CD14-positive monocyte (primary cell): ENCODE measurements around the gene WFDC11. TPM values are rescaled to one million over a fixed set of nuclear protein-coding genes. Genes with fewer than 3 reads are reported as not detected.
"Not testable (repeated sequence)": the region's sequence is repeated elsewhere in the genome, so short reads cannot be mapped to it uniquely, and the experiment has no call there.

Source experiments
- DNase-seq, 3 donors: peaks; one replicate each; pipeline ENCODE4 v3.0.0-alpha.2; 2011 to 2022
- H2AFZ ChIP-seq: 2 replicates; pipeline ENCODE4 v1.6.0; 2012; ENCODE audit warnings: mild to moderate bottlenecking, low read depth, low read length, inconsistent platforms; ENCODE audit not compliant: insufficient read depth, poor library complexity, severe bottlenecking
- H3K27ac ChIP-seq, 2 donors: 1 replicate in 1 of 2; 2 replicates in 1 of 2; pipeline ENCODE4 v1.5.1; 2012 to 2013; ENCODE audit warnings: low read length in 2 of 2, control low read depth in 1 of 2, inconsistent platforms in 1 of 2, low read depth in 1 of 2, mild to moderate bottlenecking in 1 of 2
- H3K27me3 ChIP-seq, 2 donors: one replicate each; pipeline versions ENCODE4 v1.6.0 to v1.6.1; 2011 to 2013; ENCODE audit warnings: low read length in 2 of 2; ENCODE audit not compliant: control insufficient read depth in 2 of 2, insufficient read depth in 2 of 2
- H3K36me3 ChIP-seq, 2 donors: replicated peaks in 1 of 2; 1 replicate in 1 of 2; 2 replicates in 1 of 2; pipeline versions ENCODE4 v1.5.1 to v1.6.1; 2012 to 2013; ENCODE audit warnings: low read length in 2 of 2, control low read depth in 1 of 2, inconsistent platforms in 1 of 2, mild to moderate bottlenecking in 1 of 2; ENCODE audit not compliant: insufficient read depth in 2 of 2, control insufficient read depth in 1 of 2
- H3K4me1 ChIP-seq, 2 donors: 1 replicate in 1 of 2; 2 replicates in 1 of 2; pipeline versions ENCODE4 v1.5.1 to v1.6.1; 2012 to 2013; ENCODE audit warnings: low read length in 2 of 2, control low read depth in 1 of 2, inconsistent platforms in 1 of 2, mild to moderate bottlenecking in 1 of 2, moderate library complexity in 1 of 2; ENCODE audit not compliant: insufficient read depth in 2 of 2, control insufficient read depth in 1 of 2
- H3K4me2 ChIP-seq: replicated peaks from 2 replicates; pipeline ENCODE3; 2012; ENCODE audit warnings: low read length, moderate library complexity, mild to moderate bottlenecking; ENCODE audit not compliant: poor library complexity, severe bottlenecking; ENCODE audit errors: extremely low read depth
- H3K4me3 ChIP-seq, 3 experiments: fragments of 200-600 bp in 1 of 3; sonication (generic) in 1 of 3; replicated peaks in 1 of 3; 1 replicate in 2 of 3; 2 replicates in 1 of 3; pipeline ENCODE4 v1.5.1; 2011 to 2013; ENCODE audit warnings: low read length in 3 of 3, mild to moderate bottlenecking in 3 of 3, control low read depth in 2 of 3, low read depth in 2 of 3, inconsistent platforms in 1 of 3, moderate library complexity in 1 of 3
- H3K79me2 ChIP-seq: 2 replicates; pipeline ENCODE4 v1.6.0; 2012; ENCODE audit warnings: mild to moderate bottlenecking, control low read depth, inconsistent platforms, low read length, moderate library complexity; ENCODE audit not compliant: insufficient read depth
- H3K9ac ChIP-seq: 2 replicates; pipeline ENCODE4 v1.6.0; 2017; ENCODE audit warnings: low read length, mild to moderate bottlenecking; ENCODE audit not compliant: insufficient read depth, poor library complexity, severe bottlenecking
- H3K9me3 ChIP-seq, 2 donors: replicated peaks in 1 of 2; 1 replicate in 1 of 2; 2 replicates in 1 of 2; pipeline versions ENCODE4 v1.5.1 to v1.6.1; 2012 to 2013; ENCODE audit warnings: low read length in 2 of 2, control low read depth in 1 of 2; ENCODE audit not compliant: control insufficient read depth in 1 of 2, insufficient read depth in 1 of 2
- H4K20me1 ChIP-seq: 2 replicates; pipeline ENCODE4 v1.6.0; 2012; ENCODE audit warnings: mild to moderate bottlenecking, low read length, control low read depth, moderate library complexity; ENCODE audit not compliant: insufficient read depth
- H3K27ac Mint-ChIP-seq, 7 donors: one replicate each; pipeline ENCODE4 v1.8.0; 2020; ENCODE audit warnings: mild to moderate bottlenecking in 7 of 7, mixed read lengths in 7 of 7, moderate library complexity in 6 of 7, inconsistent platforms in 2 of 7
- H3K27me3 Mint-ChIP-seq, 3 donors: one replicate each; pipeline ENCODE4 v1.8.0; 2021 to 2022; ENCODE audit warnings: low read depth in 3 of 3, mild to moderate bottlenecking in 3 of 3, mixed read lengths in 3 of 3, moderate library complexity in 3 of 3, inconsistent platforms in 1 of 3
- H3K36me3 Mint-ChIP-seq, 2 donors: one replicate each; pipeline ENCODE4 v1.8.0; 2020; ENCODE audit warnings: mixed read lengths in 2 of 2, inconsistent platforms in 1 of 2, mild to moderate bottlenecking in 1 of 2
- H3K4me1 Mint-ChIP-seq: one replicate; pipeline ENCODE4 v1.8.0; 2020; ENCODE audit warnings: mild to moderate bottlenecking, mixed read lengths
- H3K4me3 Mint-ChIP-seq, 2 donors: one replicate each; pipeline ENCODE4 v1.8.0; 2020; ENCODE audit warnings: mild to moderate bottlenecking in 2 of 2, mixed read lengths in 2 of 2, moderate library complexity in 1 of 2
- H3K9me3 Mint-ChIP-seq, 7 donors: one replicate each; pipeline ENCODE4 v1.8.0; 2020 to 2022; ENCODE audit warnings: mixed read lengths in 7 of 7, mild to moderate bottlenecking in 6 of 7, moderate library complexity in 6 of 7, inconsistent platforms in 2 of 7
- WGBS: methylation state at CpG from one replicate; pipeline ENCODE4 v1.1.5; 2013; ENCODE audit warnings: missing lambda C conversion rate; ENCODE audit not compliant: insufficient coverage; 5-methylcytosine and 5-hydroxymethylcytosine counted together
- intact Hi-C, 2 donors: fragments of 100-400 bp; cut with micrococcal nuclease; formaldehyde crosslinking; loops; one replicate each; pipeline versions ENCODE4 v1.15.0 to v1.15.1; 2023
- polyA plus RNA-seq, 3 donors: library from polyadenylated mRNA; depleted of rRNA in 1 of 3; unstranded in 2 of 3; stranded (reverse) in 1 of 3; fragments of 300-500 nt in 2 of 3; fragments of >200 nt in 1 of 3; fragmentation: Illumina TruSeq in 2 of 3; gene quantifications; 1 replicate in 2 of 3; 2 replicates in 1 of 3; pipeline ENCODE4 v1.2.3, GENCODE V29; 2012 to 2021
- TF ChIP-seq, protein P1 (sequence below): fragments of 200-600 bp; IDR thresholded peaks from one replicate; pipeline ENCODE4 v1.8.0; 2022; ENCODE audit warnings: antibody characterized with exemption, mild to moderate bottlenecking

WFDC11 gene
- polyA plus RNA-seq, 3 donors, result not detected

DNA sequence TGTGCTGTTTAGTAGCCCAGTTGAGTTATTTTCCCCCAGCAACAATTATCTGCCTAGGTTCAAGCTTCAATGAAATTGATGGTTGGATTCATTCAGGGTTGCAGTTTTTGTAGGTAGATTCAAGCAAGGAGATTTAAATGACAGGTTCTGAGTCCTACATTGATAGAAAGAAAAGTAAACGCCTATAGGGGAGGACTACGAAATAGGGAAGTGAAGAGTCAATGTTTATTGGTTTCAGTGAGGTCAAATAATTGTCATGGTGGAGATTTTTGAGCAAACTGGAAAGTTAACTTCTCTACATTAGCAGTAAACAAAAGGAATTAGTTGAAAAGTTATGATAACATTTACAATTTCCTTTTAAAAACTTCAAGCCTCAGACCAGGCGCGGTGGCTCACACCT lies 31.1 kb upstream of the WFDC11 start:
- Histone ChIP-seq H3K4me2 (no peak overlapping the region), H3K27ac (no peak overlapping the region), H3K9ac (no peak overlapping the region), H3K4me1 (no peaks in the 10 kb centered on the region), H4K20me1 (no peaks in the 10 kb centered on the region), H3K4me3 (no peak overlapping the region), H2AFZ (no peak overlapping the region), H3K36me3 (no peaks in the 10 kb centered on the region), H3K9me3 (no peaks in the 10 kb centered on the region), H3K27me3 (no peaks in the 10 kb centered on the region), H3K79me2 (no peaks in the 10 kb centered on the region)
- WGBS, result no CpG with 5 or more reads among the region's 4 CpGs
- Mint-ChIP-seq H3K4me1 (no peaks in the 10 kb centered on the region), H3K9me3 (peaks cover 0 to 7% (median 1%) of the 10 kb centered on the region in 7 donors), H3K36me3 (no peaks in the 10 kb centered on the region), H3K27ac (no peak overlapping the region), H3K4me3 (no peak overlapping the region), H3K27me3 (peaks cover 0 to 28% (median 5%) of the 10 kb centered on the region in 3 donors)
- intact Hi-C loops, result no loop called here
- no peak for DNase-seq
- TF ChIP-seq, protein P1, sequence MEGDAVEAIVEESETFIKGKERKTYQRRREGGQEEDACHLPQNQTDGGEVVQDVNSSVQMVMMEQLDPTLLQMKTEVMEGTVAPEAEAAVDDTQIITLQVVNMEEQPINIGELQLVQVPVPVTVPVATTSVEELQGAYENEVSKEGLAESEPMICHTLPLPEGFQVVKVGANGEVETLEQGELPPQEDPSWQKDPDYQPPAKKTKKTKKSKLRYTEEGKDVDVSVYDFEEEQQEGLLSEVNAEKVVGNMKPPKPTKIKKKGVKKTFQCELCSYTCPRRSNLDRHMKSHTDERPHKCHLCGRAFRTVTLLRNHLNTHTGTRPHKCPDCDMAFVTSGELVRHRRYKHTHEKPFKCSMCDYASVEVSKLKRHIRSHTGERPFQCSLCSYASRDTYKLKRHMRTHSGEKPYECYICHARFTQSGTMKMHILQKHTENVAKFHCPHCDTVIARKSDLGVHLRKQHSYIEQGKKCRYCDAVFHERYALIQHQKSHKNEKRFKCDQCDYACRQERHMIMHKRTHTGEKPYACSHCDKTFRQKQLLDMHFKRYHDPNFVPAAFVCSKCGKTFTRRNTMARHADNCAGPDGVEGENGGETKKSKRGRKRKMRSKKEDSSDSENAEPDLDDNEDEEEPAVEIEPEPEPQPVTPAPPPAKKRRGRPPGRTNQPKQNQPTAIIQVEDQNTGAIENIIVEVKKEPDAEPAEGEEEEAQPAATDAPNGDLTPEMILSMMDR, result no peak

DNA sequence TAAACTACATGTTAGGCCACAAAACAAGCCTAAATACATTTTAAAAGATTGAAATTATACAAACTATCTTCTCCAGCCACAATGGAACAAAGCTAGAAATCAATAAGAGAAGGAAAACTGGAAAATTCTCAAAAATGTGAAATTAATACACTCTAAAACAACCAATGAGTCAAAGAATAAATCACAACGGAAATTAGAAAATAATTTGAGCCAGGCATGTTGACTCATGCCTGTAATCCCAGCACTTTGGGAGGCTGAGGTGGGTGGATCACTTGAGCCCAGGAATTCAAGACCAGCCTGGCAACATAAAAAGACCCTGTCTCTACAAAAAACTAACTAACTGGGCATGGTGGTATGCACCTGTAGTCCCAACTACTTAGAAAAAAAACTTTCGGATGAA lies 25.5 kb upstream of the WFDC11 start:
- H3K27ac Mint-ChIP-seq, result no peak overlapping the region
- Histone ChIP-seq H3K4me2 (no peak overlapping the region), H3K4me1 (no peaks in the 10 kb centered on the region), H3K36me3 (no peaks in the 10 kb centered on the region), H3K27me3 (no peaks in the 10 kb centered on the region), H2AFZ (no peak overlapping the region), H3K9ac (no peak overlapping the region), H3K9me3 (no peaks in the 10 kb centered on the region), H3K79me2 (no peaks in the 10 kb centered on the region), H3K4me3 (no peak overlapping the region), H3K27ac (no peak overlapping the region), H4K20me1 (no peaks in the 10 kb centered on the region)
- TF ChIP-seq, protein P1, result no peak
- H3K4me3 Mint-ChIP-seq, result no peak overlapping the region
- WGBS, result no CpG with 5 or more reads among the region's 2 CpGs
- no peaks in the 10 kb centered on the region for H3K36me3 Mint-ChIP-seq
- H3K4me1 Mint-ChIP-seq, result no peaks in the 10 kb centered on the region
- intact Hi-C loops, result no loop called here
- peaks cover 4 to 15% (median 10%) of the 10 kb centered on the region in 3 donors for H3K27me3 Mint-ChIP-seq
- H3K9me3 Mint-ChIP-seq, result peaks cover 3 to 13% (median 7%) of the 10 kb centered on the region in 7 donors
- no peak for DNase-seq

DNA sequence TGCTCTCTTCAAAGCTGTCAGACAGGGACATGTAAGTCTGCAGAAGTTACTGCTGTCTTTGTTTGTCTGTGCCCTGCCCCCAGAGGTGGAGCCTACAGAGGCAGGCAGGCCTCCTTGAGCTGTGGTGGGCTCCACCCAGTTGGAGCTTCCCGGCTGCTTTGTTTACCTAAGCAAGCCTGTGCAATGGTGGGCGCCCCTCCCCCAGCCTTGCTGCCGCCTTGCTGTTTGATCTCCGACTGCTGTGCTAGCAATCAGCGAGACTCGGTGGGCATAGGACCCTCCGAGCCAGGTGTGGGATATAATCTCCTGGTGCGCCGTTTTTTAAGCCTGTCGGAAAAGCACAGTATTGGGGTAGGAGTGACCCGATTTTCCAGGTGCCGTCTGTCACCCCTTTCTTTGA lies 23.3 kb upstream of the WFDC11 start:
- H3K36me3 Mint-ChIP-seq, intact Hi-C loops: not testable (repeated sequence)
- WGBS, result 92% methylated on average over 10 of the region's 12 CpGs

More for the DNA sequence above, 23.3 kb upstream of the WFDC11 start:
- not testable (repeated sequence) for DNase-seq, H3K27me3 ChIP-seq, H3K9ac ChIP-seq, H3K36me3 ChIP-seq, H4K20me1 ChIP-seq, H3K4me3 ChIP-seq, H3K27ac ChIP-seq, H3K9me3 ChIP-seq, H3K4me2 ChIP-seq, H3K27ac Mint-ChIP-seq, H3K79me2 ChIP-seq, H3K4me1 ChIP-seq, H2AFZ ChIP-seq, H3K4me3 Mint-ChIP-seq, H3K4me1 Mint-ChIP-seq, H3K27me3 Mint-ChIP-seq
- H3K9me3 Mint-ChIP-seq, result peaks cover 3 to 12% (median 8%) of the 10 kb centered on the region in 7 donors
